ENCODE measurements around the gene USP20.

USP20 gene

DNA sequence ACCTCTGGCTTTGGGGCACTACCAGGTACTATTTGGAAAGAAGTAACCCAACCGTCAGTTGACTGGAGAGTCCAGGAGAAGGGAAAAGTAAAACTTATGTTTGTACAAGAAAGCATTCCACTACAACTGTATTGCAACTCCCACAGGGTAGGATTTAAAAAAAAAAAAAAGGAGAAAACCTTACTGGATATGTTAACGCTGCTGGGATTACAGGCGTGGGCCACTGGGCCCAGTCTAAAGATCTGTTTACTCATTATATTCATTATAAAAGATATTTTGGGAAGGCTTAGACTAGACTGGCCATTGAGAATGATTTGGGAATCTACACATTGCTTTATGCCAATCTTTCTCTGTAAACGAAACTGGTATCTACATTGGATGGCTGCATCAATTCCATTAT is 86.6 kb downstream of the USP20 start:
- no peak for DNase-seq

DNA sequence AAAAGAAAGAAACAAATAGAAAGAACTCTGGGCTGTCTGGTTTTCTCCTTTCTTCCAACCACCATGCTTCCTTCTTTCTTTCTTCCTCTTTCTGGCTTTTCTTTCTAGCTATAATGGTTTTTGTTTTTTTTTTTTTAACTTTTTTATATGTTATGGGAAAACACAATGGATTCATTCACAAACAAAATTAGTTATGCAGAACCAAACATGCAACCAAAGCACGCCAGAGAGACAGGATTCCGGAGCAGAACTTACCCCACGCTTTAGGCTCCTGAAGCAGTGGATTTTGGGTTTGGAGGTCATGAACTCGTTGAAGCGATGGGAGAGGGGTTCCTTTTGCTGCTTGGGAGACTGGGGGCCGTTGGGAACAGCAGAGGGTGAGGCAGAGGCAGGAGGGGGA is 88.3 kb downstream of the USP20 start:
- DNase-seq = no peak

DNA sequence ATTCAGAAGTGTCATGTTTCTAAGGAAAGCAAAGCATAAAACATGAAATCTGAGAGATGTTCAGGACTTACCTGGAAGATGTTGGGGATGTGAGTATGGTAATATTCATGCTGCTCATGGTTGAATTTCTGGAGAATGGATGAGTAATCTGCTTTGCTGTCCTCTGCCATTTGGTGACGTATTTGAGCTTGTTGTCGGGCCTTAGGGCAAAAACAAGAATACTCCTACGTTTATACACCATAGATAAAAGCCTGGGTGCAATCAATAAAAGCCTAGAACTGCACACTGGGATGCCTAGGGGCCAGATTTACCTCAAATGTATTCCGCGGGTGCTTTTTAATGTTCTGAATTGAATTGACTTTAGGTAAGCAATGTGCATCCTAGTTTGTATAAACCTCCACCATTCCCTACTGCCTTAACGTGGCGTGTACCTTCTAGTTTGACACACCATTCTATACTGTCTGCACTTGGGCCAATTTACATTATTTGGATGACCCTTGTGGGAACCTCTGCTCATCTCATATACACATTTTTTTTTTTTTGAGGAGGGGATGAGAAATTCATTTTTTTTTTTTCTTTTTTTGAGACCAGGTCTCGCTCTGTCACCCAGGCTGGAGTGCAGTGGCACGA is 94.4 kb downstream of the USP20 start:
- DNase-seq = no peak

DNA sequence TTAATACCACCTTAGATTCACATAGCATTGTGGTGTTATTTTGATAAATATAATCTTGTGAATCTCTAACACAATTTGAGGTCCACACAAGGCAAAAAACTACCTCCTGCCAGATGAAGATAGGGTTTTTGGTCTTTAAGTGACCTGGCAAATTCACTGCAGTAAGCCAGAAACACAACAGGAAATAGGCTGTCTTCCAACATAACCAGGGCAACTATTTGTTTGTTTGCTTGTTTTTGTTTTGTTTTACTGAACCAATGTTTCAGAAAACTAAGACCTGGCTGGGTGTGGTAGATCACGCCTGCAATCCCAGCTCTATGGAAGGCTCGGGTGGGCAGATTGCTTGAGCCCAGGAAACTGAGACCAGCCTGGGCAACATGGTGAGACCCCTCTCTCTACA is 95.5 kb downstream of the USP20 start:
- DNase-seq = no peak
